Upper lobe of right lung (tissue), 1 donor: ENCODE data around the gene ASPHD2. TPM values are rescaled to one million over a fixed set of nuclear protein-coding genes. Genes with fewer than 3 reads are reported as not detected.

Experiments
- ATAC-seq: fragments of 200-7000 bp; cut with Tn5 transposase; one replicate; pipeline ENCODE4 v1.9.1; 2020; ENCODE audit warnings: mild to moderate bottlenecking, moderate library complexity
- DNase-seq: peaks from one replicate; pipeline ENCODE4 v3.0.0-alpha.2; 2020
- H3K27ac ChIP-seq: fragments of 200-600 bp; one replicate; pipeline ENCODE4 v1.8.0; 2022
- H3K27me3 ChIP-seq: fragments of 200-600 bp; one replicate; pipeline ENCODE4 v1.8.0; 2022; ENCODE audit warnings: mild to moderate bottlenecking
- H3K36me3 ChIP-seq: fragments of 200-600 bp; one replicate; pipeline ENCODE4 v1.8.0; 2022
- H3K4me1 ChIP-seq: fragments of 200-600 bp; one replicate; pipeline ENCODE4 v1.8.0; 2022
- H3K4me3 ChIP-seq: fragments of 200-600 bp; one replicate; pipeline ENCODE4 v1.8.0; 2022; ENCODE audit warnings: mild to moderate bottlenecking
- H3K9me3 ChIP-seq: fragments of 200-600 bp; one replicate; pipeline ENCODE4 v1.8.0; 2022
- intact Hi-C: fragments of 100-400 bp; cut with DNase I; formaldehyde crosslinking; loops from one replicate; pipeline ENCODE4 v1.11.0; 2022
- total RNA-seq: library from RNA; stranded (reverse); fragmentation: NEBNext Ultra II Directional; extraction: Animal tissue kit (Norgen Biotek cat#: 25700); gene quantifications from one replicate; pipeline ENCODE4 v1.2.1, GENCODE V29; 2021
- TF ChIP-seq, protein P1 (sequence below): fragments of 200-600 bp; IDR thresholded peaks from one replicate; pipeline ENCODE4 v1.8.0; 2022; ENCODE audit warnings: antibody characterized with exemption
- donor health status: DM: no; HTN: yes; CAD: no; lungs with severe emphysema.

The ASPHD2 gene
- total RNA-seq, 1 donor from 2014 or later = 1.2 TPM

DNA sequence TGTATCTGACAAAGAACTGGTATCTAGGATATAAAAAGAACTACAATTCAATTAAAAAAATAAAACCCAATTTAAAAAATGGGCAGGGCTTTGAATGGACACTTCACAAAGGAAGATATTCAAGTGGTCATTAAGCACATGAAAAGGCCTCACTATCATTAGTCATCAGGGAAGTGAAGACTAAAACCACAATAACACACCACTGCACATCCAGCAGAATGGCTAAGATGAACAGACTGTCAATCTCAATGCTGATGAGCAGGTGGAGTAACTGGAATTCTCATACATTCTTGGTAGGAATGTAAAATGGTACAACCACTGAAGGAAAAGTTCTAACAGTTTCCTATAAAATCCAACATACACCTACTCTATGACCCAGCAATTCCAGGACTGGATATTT is 45.6 kb downstream of the ASPHD2 start:
- Histone ChIP-seq H3K27me3 (no peaks in the 10 kb centered on the region), H3K27ac (no peak overlapping the region), H3K9me3 (no peaks in the 10 kb centered on the region), H3K4me1 (peaks cover 9% of the 10 kb centered on the region), H3K4me3 (no peak overlapping the region), H3K36me3 (peaks cover 80% of the 10 kb centered on the region)
- TF ChIP-seq, protein P1, sequence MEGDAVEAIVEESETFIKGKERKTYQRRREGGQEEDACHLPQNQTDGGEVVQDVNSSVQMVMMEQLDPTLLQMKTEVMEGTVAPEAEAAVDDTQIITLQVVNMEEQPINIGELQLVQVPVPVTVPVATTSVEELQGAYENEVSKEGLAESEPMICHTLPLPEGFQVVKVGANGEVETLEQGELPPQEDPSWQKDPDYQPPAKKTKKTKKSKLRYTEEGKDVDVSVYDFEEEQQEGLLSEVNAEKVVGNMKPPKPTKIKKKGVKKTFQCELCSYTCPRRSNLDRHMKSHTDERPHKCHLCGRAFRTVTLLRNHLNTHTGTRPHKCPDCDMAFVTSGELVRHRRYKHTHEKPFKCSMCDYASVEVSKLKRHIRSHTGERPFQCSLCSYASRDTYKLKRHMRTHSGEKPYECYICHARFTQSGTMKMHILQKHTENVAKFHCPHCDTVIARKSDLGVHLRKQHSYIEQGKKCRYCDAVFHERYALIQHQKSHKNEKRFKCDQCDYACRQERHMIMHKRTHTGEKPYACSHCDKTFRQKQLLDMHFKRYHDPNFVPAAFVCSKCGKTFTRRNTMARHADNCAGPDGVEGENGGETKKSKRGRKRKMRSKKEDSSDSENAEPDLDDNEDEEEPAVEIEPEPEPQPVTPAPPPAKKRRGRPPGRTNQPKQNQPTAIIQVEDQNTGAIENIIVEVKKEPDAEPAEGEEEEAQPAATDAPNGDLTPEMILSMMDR = no peak
- intact Hi-C loops = no loop called here
- DNase-seq = no peak
- ATAC-seq = no peak

DNA sequence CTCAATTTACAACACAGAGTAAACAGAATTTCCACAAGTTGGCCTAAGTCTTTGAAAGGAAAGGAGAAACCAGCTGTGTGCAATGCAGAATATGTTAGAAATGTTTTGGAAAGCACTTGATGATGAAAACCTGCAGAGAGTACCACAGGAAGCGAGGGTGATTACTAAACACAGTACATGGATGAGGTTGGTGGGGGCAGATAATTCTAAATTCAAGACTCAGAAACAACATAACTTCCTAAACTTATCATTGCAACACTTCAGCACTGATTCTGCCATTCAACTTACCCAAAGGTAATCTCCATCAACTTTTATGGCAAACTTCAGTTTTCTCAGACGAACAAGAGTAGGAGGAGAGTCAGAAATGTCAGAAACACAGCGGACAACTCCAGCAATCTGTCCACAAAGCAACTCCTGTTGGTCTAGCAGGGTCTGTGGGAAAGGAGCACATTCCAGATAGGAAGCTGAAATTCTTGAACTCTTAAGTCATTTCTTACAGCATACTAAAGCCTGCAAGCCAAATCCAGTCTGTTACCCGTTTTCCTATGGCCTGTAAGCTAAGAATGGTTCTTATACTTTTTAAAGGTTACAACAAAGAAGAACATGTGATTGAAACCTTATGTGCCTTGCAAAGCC is 47.8 kb downstream of the ASPHD2 start:
- Histone ChIP-seq H3K4me1 (peaks cover 27% of the 10 kb centered on the region), H3K9me3 (no peaks in the 10 kb centered on the region), H3K4me3 (no peak overlapping the region), H3K27ac (no peak overlapping the region), H3K36me3 (peaks cover 58% of the 10 kb centered on the region), H3K27me3 (no peaks in the 10 kb centered on the region)
- DNase-seq (no peak), ATAC-seq (no peak)
- intact Hi-C loops = no loop called here
- TF ChIP-seq, protein P1 = no peak

DNA sequence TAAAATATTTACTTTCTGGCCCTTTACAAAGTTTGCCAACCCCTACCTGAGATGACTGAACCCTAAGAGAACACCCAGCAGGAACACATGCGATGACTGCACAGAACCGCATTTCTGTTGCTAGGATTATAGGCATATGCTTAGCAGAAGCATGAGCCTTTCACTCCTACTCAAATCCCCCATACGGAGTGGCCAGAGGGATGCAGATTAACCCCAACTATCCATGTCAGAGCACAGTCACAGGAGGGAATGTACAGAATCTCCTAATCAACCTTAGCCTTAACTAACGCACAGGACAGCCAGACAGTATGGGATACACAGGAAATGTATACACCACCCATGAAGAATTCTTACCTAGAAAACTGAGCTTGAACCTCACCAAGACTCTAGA is 48.3 kb downstream of the ASPHD2 start:
- intact Hi-C loops = no loop called here
- TF ChIP-seq, protein P1 = no peak
- H3K27ac ChIP-seq = no peak overlapping the region
- DNase-seq = no peak
- no peaks in the 10 kb centered on the region for H3K27me3 ChIP-seq
- no peak for ATAC-seq
- no peaks in the 10 kb centered on the region for H3K9me3 ChIP-seq
- peaks cover 53% of the 10 kb centered on the region for H3K36me3 ChIP-seq
- no peak overlapping the region for H3K4me3 ChIP-seq
- peaks cover 32% of the 10 kb centered on the region for H3K4me1 ChIP-seq

DNA sequence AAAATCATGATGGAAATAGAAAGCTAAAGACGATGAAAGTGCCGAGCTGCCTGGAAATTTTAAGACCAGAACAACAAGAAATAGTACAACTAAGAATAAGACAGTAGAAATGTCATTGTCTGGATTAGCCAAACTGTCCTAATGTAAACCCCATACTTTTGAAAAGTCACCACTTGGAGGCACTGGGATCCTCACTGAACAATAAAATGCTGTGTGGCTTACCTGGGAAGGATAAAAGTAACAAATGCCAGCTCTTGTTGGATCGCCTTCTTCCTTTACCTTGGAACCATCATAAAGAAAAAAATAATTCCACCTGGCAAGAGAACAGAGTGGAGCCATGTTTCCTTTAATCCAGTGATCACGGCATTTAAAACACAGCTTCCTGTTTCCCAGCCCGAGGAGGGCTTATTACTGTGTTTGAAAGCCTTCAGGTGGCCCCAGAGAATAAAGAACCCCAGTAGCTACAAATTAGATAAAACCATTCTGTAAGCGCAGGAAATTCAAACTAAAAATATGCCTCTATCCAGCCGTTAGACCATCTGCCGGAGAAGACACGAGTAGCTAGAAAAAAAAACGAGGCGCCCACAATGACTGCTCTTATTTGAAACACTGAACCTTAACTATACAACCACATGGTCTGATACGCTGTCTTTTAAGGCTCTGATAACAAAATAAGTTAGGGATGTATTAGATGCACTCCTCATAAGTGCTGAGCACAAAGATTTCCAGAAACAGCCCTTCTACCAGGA is 50.2 kb downstream of the ASPHD2 start:
- ATAC-seq = no peak
- no peaks in the 10 kb centered on the region for H3K27me3 ChIP-seq
- H3K4me1 ChIP-seq = peaks cover 42% of the 10 kb centered on the region
- peak overlapping the region; percentile 28 for H3K4me3 ChIP-seq
- no peaks in the 10 kb centered on the region for H3K9me3 ChIP-seq
- H3K36me3 ChIP-seq = peaks cover 34% of the 10 kb centered on the region
- TF ChIP-seq, protein P1 = no peak
- intact Hi-C loops = no loop called here
- DNase-seq = no peak
- peak overlapping the region; percentile 47 for H3K27ac ChIP-seq

DNA sequence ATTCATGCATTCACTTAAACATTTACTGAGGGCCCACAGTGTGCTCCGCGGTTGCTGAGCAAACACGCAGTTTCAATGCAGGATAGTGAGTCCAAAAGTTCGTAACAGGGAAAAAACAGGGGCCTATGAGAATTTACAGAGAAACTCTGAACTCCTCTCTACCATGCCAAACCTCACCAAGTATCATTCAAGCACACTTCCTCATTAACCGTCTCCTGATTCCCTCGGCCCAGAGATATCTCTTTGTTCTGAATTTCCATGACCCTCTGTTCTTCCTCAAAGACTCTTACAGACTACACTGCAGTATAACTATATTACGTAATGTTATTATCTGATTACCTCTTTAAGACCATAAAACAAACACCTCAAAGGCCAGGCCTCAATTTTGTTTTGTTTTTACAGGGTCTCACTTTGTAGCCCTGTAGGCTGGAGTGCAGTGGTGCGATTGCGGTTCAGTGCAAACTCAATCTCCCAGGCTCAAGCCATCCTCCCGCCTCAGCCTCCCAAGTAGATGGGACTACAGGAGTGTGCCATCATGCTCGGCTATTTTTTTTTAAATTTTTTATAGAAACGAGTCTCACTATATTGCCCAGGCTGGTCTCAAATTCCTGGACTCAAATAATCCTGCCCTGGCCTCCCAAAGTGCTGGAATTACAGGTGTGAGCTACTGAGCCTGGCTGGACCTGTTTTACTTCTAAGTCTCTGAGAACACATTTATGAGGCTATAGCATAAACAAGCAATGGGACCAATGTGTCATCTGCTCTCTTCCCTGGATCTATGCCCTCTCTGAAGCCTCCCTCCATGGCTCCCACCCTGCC is 50.9 kb downstream of the ASPHD2 start:
- H3K36me3 ChIP-seq = peaks cover 31% of the 10 kb centered on the region
- H3K9me3 ChIP-seq = no peaks in the 10 kb centered on the region
- peak overlapping the region; percentile 28 for H3K4me3 ChIP-seq
- no peak for DNase-seq
- TF ChIP-seq, protein P1 = no peak
- peak; percentile 10 for ATAC-seq
- H3K4me1 ChIP-seq = peaks cover 50% of the 10 kb centered on the region
- intact Hi-C loops = no loop called here
- no peaks in the 10 kb centered on the region for H3K27me3 ChIP-seq
- peak overlapping the region; percentile 47 for H3K27ac ChIP-seq
